ENCODE measurements around the gene NUP35. TPM values are rescaled to one million over a fixed set of nuclear protein-coding genes. Genes with fewer than 3 reads are reported as not detected.
"Not testable (repeated sequence)": the region's sequence is repeated elsewhere in the genome, so short reads cannot be mapped to it uniquely, and the experiment has no call there.

Gene NUP35
- total RNA-seq, 2 donors from 2014 or later: 25.6 to 47.9 TPM

- no peak for ATAC-seq
These were observed 38.1 kb downstream of the NUP35 start for GRCh38 chr2:183162362-183162761.

GRCh38 chr2:183163821-183164649 is 39.8 kb downstream of the NUP35 start:
- Mint-ChIP-seq H3K9me3 (peaks cover 5% of the 10 kb centered on the region), H3K4me3 (no peak overlapping the region), H3K27me3 (no peaks in the 10 kb centered on the region), H3K4me1 (ENCODE audit: low read depth in 2 of 2) (no peaks in the 10 kb centered on the region), H3K36me3 (peaks cover 40% of the 10 kb centered on the region), H3K27ac (no peak overlapping the region)
- ATAC-seq: no peak
- no peak for DNase-seq (ENCODE audit: low spot score)

More at GRCh38 chr2:183162362-183162761, 38.1 kb downstream of the NUP35 start:
- H3K4me3 Mint-ChIP-seq: no peak overlapping the region
- H3K4me1 Mint-ChIP-seq (ENCODE audit: low read depth in 2 of 2): no peaks in the 10 kb centered on the region
- H3K27ac Mint-ChIP-seq: no peak overlapping the region
- no peaks in the 10 kb centered on the region for H3K27me3 Mint-ChIP-seq
- no peak for DNase-seq (ENCODE audit: low spot score)
- H3K9me3 Mint-ChIP-seq: peaks cover 5% of the 10 kb centered on the region
- H3K36me3 Mint-ChIP-seq: peaks cover 40% of the 10 kb centered on the region

GRCh38 chr2:183164650-183165015 is 40.4 kb downstream of the NUP35 start:
- no peaks in the 10 kb centered on the region for H3K4me1 Mint-ChIP-seq (ENCODE audit: low read depth in 2 of 2)
- no peak for DNase-seq (ENCODE audit: low spot score)
- no peak overlapping the region for H3K4me3 Mint-ChIP-seq
- peaks cover 43% of the 10 kb centered on the region for H3K36me3 Mint-ChIP-seq
- H3K27ac Mint-ChIP-seq: no peak overlapping the region
- ATAC-seq: no peak
- H3K9me3 Mint-ChIP-seq: peaks cover 5% of the 10 kb centered on the region
- no peaks in the 10 kb centered on the region for H3K27me3 Mint-ChIP-seq

- no peak overlapping the region for H3K4me3 Mint-ChIP-seq
- peaks cover 48% of the 10 kb centered on the region for H3K36me3 Mint-ChIP-seq
- no peak for DNase-seq (ENCODE audit: low spot score)
- H3K9me3 Mint-ChIP-seq: peaks cover 5% of the 10 kb centered on the region
- no peaks in the 10 kb centered on the region for H3K27me3 Mint-ChIP-seq
- no peak for ATAC-seq
- H3K27ac Mint-ChIP-seq: no peak overlapping the region
- peaks cover 0 to 7% of the 10 kb centered on the region in 2 donors for H3K4me1 Mint-ChIP-seq (ENCODE audit: low read depth in 2 of 2)
These were observed 42.0 kb downstream of the NUP35 start for GRCh38 chr2:183166210-183166609.

GRCh38 chr2:183166976-183167375 is 42.7 kb downstream of the NUP35 start:
- H3K27ac Mint-ChIP-seq; H3K4me3 Mint-ChIP-seq; H3K9me3 Mint-ChIP-seq; H3K4me1 Mint-ChIP-seq (ENCODE audit: low read depth in 2 of 2); DNase-seq (ENCODE audit: low spot score); ATAC-seq; H3K27me3 Mint-ChIP-seq: not testable (repeated sequence)
- peaks cover 43% of the 10 kb centered on the region for H3K36me3 Mint-ChIP-seq

- no peaks in the 10 kb centered on the region for H3K27me3 Mint-ChIP-seq
- no peak overlapping the region for H3K4me3 Mint-ChIP-seq
- no peak for DNase-seq (ENCODE audit: low spot score)
- H3K9me3 Mint-ChIP-seq: peaks cover 9% of the 10 kb centered on the region
- peaks cover 40% of the 10 kb centered on the region for H3K36me3 Mint-ChIP-seq
- H3K27ac Mint-ChIP-seq: no peak overlapping the region
- ATAC-seq: peak in 1 of 2 donors; percentile 43
- H3K4me1 Mint-ChIP-seq (ENCODE audit: low read depth in 2 of 2): peaks cover 0 to 10% of the 10 kb centered on the region in 2 donors
These were observed 48.1 kb downstream of the NUP35 start for GRCh38 chr2:183172220-183172887.

GRCh38 chr2:183179156-183179555 is 54.9 kb downstream of the NUP35 start:
- Mint-ChIP-seq H3K27me3 (no peaks in the 10 kb centered on the region), H3K36me3 (peaks cover 48% of the 10 kb centered on the region), H3K9me3 (peaks cover 21% of the 10 kb centered on the region), H3K4me3 (no peak overlapping the region), H3K4me1 (ENCODE audit: low read depth in 2 of 2) (peaks cover 0 to 2% of the 10 kb centered on the region in 2 donors), H3K27ac (no peak overlapping the region)
- ATAC-seq (no peak), DNase-seq (ENCODE audit: low spot score) (no peak)

- H3K27me3 Mint-ChIP-seq: no peaks in the 10 kb centered on the region
- peaks cover 35% of the 10 kb centered on the region for H3K36me3 Mint-ChIP-seq
- no peak overlapping the region for H3K4me3 Mint-ChIP-seq
- H3K4me1 Mint-ChIP-seq (ENCODE audit: low read depth in 2 of 2): peaks cover 5 to 6% of the 10 kb centered on the region in 2 donors
- peaks cover 7% of the 10 kb centered on the region for H3K9me3 Mint-ChIP-seq
- no peak overlapping the region for H3K27ac Mint-ChIP-seq
- ATAC-seq (no peak), DNase-seq (ENCODE audit: low spot score) (no peak)
These were observed 61.3 kb downstream of the NUP35 start for GRCh38 chr2:183185534-183185933.

- DNase-seq (ENCODE audit: low spot score): no peak
These were observed 62.1 kb downstream of the NUP35 start for GRCh38 chr2:183186296-183186695.

GRCh38 chr2:183186766-183187165 is 62.5 kb downstream of the NUP35 start:
- ATAC-seq: no peak
- Mint-ChIP-seq H3K36me3 (peaks cover 30% of the 10 kb centered on the region), H3K9me3 (peaks cover 7% of the 10 kb centered on the region), H3K27ac (no peak overlapping the region), H3K27me3 (no peaks in the 10 kb centered on the region), H3K4me1 (ENCODE audit: low read depth in 2 of 2) (peaks cover 5 to 6% of the 10 kb centered on the region in 2 donors), H3K4me3 (no peak overlapping the region)
- DNase-seq (ENCODE audit: low spot score): no peak

More at GRCh38 chr2:183186296-183186695, 62.1 kb downstream of the NUP35 start:
- peaks cover 5 to 6% of the 10 kb centered on the region in 2 donors for H3K4me1 Mint-ChIP-seq (ENCODE audit: low read depth in 2 of 2)
- peaks cover 34% of the 10 kb centered on the region for H3K36me3 Mint-ChIP-seq
- ATAC-seq: no peak
- no peak overlapping the region for H3K27ac Mint-ChIP-seq
- peaks cover 7% of the 10 kb centered on the region for H3K9me3 Mint-ChIP-seq
- no peaks in the 10 kb centered on the region for H3K27me3 Mint-ChIP-seq
- no peak overlapping the region for H3K4me3 Mint-ChIP-seq

GRCh38 chr2:183192343-183192742 is 68.1 kb downstream of the NUP35 start:
- H3K36me3 Mint-ChIP-seq: no peaks in the 10 kb centered on the region
- no peak for DNase-seq (ENCODE audit: low spot score)
- no peak for ATAC-seq
- H3K9me3 Mint-ChIP-seq: no peaks in the 10 kb centered on the region
- no peaks in the 10 kb centered on the region for H3K4me1 Mint-ChIP-seq (ENCODE audit: low read depth in 2 of 2)
- no peaks in the 10 kb centered on the region for H3K27me3 Mint-ChIP-seq
- H3K27ac Mint-ChIP-seq: no peak overlapping the region
- H3K4me3 Mint-ChIP-seq: no peak overlapping the region

GRCh38 chr2:183193904-183194303 is 69.7 kb downstream of the NUP35 start:
- H3K4me3 Mint-ChIP-seq: no peak overlapping the region
- DNase-seq (ENCODE audit: low spot score) (no peak), ATAC-seq (no peak)
- no peaks in the 10 kb centered on the region for H3K27me3 Mint-ChIP-seq
- no peaks in the 10 kb centered on the region for H3K4me1 Mint-ChIP-seq (ENCODE audit: low read depth in 2 of 2)
- H3K36me3 Mint-ChIP-seq: peaks cover 7% of the 10 kb centered on the region
- no peaks in the 10 kb centered on the region for H3K9me3 Mint-ChIP-seq
- no peak overlapping the region for H3K27ac Mint-ChIP-seq

GRCh38 chr2:183195397-183195796 is 71.2 kb downstream of the NUP35 start:
- no peak overlapping the region for H3K4me3 Mint-ChIP-seq
- peaks cover 7% of the 10 kb centered on the region for H3K36me3 Mint-ChIP-seq
- no peak overlapping the region for H3K27ac Mint-ChIP-seq
- DNase-seq (ENCODE audit: low spot score) (no peak), ATAC-seq (no peak)
- no peaks in the 10 kb centered on the region for H3K27me3 Mint-ChIP-seq
- H3K4me1 Mint-ChIP-seq (ENCODE audit: low read depth in 2 of 2): no peaks in the 10 kb centered on the region
- H3K9me3 Mint-ChIP-seq: no peaks in the 10 kb centered on the region

- no peaks in the 10 kb centered on the region for H3K9me3 Mint-ChIP-seq
- H3K36me3 Mint-ChIP-seq: peaks cover 7% of the 10 kb centered on the region
- DNase-seq (ENCODE audit: low spot score) (no peak), ATAC-seq (no peak)
- no peaks in the 10 kb centered on the region for H3K4me1 Mint-ChIP-seq (ENCODE audit: low read depth in 2 of 2)
- H3K4me3 Mint-ChIP-seq: no peak overlapping the region
- no peak overlapping the region for H3K27ac Mint-ChIP-seq
- H3K27me3 Mint-ChIP-seq: no peaks in the 10 kb centered on the region
These were observed 71.8 kb downstream of the NUP35 start for GRCh38 chr2:183195998-183196409.
